AG09319 (cell line): ENCODE data around the gene TREML4.

Source experiments
- DNase-seq: peaks from one replicate; pipeline ENCODE4 v3.0.0-alpha.2; 2010; ENCODE audit warnings: low read depth; ENCODE audit errors: extremely low read depth
- CTCF ChIP-seq: IDR thresholded peaks from 2 replicates; pipeline ENCODE4 v1.5.1; 2011; ENCODE audit warnings: low read depth, mild to moderate bottlenecking, inconsistent platforms, low read length, moderate library complexity

Gene TREML4

GRCh38 chr6:41268478-41268877 is 40.3 kb downstream of the TREML4 start:
- TF ChIP-seq CTCF, result no peak
- DNase-seq, result no peak

- no peak for DNase-seq
- no peak for TF ChIP-seq CTCF
Measured at GRCh38 chr6:41269166-41269565, 41.0 kb downstream of the TREML4 start.

- TF ChIP-seq CTCF, result no peak
Measured at GRCh38 chr6:41269716-41270115, 41.6 kb downstream of the TREML4 start.

GRCh38 chr6:41271901-41272395 is 43.8 kb downstream of the TREML4 start:
- TF ChIP-seq CTCF, result no peak
- no peak for DNase-seq

More at GRCh38 chr6:41269716-41270115, 41.6 kb downstream of the TREML4 start:
- no peak for DNase-seq

GRCh38 chr6:41272591-41273240 is 44.6 kb downstream of the TREML4 start:
- TF ChIP-seq CTCF, result no peak
- no peak for DNase-seq

- no peak for TF ChIP-seq CTCF
- DNase-seq, result no peak
Measured at GRCh38 chr6:41273714-41274113, 45.6 kb downstream of the TREML4 start.

- no peak for TF ChIP-seq CTCF
- no peak for DNase-seq
Measured at GRCh38 chr6:41274256-41274655, 46.1 kb downstream of the TREML4 start.
